Activated naive CD4-positive, alpha-beta T cell (primary cell): ENCODE data around the gene SOX18.
"Not testable (repeated sequence)": the region's sequence is repeated elsewhere in the genome, so short reads cannot be mapped to it uniquely, and the experiment has no call there.

Source experiments
- DNase-seq, 4 experiments: peaks; one replicate each; lab custom pipeline; 2025; lab: John Stamatoyannopoulos, UW

Gene SOX18

DNA sequence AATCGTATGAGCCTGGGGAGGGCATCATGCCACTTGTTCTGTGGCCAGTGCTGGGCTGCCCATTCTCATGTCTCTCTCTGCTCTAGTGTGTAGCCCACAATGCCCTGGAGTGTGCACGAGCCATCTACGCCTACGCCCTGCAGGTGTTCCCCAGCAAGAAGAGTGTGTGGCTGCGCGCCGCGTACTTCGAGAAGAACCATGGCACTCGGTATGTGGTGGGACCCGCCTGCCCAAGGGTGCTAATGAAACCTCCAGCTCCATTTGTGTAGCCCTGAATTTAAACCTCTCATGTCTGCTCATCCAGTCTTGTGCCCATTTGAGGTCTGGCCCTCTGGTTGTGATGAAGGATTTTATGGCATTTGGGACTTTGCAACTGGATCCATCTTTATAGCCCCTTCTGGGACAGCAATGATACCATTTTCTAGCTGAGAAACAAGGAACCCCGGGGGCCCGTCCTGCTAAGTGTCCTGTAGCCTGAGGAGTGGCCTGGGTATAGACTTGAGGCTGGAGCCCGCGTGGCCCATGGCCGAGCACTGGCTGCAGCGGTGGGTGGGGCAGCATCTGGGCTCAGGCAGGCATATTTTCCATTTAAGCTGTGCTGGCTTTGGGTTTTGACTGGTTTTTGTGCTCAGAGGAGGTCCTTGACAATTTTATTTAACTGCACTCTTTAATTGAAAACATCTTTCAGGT, 26.6 kb downstream of the SOX18 start:
- DNase-seq: no peak

DNA sequence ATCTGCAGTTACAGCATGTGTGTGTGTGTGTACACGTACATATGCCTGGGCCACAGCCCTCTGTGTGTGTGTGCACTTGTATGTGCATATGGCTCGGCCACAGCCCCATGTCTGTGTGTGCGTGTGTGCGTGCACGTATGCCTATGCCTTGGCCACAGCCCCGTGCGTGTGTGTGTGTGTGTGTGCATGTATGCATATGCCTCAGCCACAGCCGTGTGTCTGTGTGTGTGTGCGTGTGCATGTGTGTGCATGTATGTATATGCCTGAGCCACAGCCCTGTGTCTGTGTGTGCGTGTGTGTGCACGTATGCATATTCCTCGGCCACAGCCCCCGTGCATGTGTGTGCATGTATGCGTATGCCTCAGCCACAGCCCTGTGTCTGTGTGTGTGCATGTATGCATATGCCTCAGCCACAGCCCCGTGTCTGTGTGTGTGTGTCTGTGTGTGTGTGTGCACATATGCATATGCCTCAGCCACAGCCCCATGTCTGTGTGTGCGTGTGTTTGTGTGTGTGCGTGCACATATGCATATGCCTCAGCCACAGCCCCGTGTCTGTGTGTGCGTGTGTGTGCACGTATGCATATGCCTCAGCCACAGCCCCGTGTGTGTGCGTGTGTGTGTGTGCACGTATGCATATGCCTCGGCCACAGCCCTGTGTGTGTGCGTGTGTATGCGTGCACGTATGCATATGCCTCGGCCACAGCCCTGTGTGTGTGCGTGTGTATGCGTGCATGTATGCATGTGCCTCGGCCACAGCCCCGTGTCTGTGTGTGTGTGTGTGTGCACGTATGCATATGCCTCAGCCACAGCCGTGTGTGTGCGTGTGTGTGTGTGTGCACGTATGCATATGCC, 28.1 kb downstream of the SOX18 start:
- no peak for DNase-seq

DNA sequence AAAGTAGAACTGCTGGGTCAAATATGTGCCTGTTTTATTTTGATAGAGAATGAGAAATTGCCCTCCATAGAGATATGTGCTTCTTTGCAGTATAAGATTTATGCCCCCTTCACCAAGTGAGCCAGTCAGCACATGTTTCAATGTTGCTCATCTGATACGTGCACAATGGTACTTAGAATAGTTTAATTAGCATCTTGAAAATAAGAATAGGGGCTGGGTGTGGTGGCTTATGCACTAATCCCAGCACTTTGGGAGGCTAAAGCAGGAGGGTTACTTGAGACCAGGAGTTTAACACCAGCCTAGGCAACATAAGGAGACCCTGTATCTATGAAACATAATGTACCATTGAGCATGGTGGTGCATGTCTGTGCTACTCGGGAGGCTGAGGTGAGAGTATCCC, 33.8 kb downstream of the SOX18 start:
- DNase-seq: no peak

DNA sequence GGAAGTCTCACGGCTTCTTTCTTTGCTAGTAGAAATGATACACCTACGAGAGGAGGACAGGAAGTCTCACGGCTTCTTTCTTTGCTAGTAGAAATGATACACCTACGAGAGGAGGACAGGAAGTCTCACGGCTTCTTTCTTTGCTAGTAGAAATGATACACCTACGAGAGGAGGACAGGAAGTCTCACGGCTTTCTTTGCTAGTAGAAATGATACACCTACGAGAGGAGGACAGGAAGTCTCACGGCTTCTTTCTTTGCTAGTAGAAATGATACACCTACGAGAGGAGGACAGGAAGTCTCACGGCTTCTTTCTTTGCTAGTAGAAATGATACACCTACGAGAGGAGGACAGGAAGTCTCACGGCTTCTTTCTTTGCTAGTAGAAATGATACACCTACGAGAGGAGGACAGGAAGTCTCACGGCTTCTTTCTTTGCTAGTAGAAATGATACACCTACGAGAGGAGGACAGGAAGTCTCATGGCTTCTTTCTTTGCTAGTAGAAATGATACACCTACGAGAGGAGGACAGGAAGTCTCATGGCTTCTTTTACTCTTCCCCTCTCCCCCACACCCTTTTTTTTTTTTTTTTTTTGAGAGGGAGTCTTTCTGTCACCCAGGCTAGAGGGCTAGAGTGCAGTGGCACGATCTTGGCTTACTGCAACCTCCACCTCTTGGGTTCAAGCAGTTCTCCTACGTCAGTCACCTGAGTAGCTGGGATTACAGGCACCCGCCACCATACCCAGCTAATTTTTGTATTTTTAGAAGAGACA, 36.9 kb downstream of the SOX18 start:
- DNase-seq: not testable (repeated sequence)

DNA sequence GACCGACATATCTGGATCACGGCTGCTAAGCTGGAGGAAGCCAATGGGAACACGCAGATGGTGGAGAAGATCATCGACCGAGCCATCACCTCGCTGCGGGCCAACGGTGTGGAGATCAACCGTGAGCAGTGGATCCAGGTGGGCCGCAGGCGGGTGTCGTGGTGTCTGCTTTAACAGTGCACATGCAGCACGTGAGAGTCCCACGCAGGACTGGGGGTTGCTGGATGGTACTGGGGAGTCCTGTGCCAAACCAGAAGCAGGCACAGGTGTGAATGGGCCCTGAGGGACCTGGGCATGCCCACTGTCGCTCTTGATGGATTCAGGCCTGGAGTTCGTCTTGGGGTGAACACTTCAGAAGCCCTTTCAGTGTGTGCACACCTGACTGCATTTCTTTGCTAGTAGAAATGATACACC, 38.1 kb downstream of the SOX18 start:
- no peak for DNase-seq

DNA sequence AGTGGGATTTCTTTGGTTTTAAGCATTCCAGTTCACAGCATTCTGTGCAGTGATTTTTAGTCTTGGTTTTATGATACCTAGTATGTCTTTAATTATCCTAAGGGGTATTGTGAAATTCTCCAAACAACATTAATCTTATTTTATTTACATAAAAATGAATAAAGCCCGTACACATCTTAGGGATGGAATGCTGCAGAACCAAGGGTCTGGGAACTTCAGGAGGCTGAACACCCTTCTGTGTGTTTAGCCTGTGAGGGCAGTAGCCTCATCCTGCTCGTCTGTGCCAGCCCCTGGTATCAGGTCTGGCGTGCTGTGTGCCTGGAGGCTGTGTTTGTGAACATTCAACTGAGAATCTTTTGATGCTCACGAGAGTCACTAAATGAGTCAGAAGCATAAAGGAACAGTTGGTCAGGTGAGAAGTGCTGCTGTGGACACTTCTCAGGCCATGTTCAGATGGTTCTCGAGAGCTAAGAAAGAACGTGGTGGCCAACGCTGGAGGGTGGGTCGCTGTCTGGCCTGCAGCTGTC, 38.7 kb downstream of the SOX18 start:
- no peak for DNase-seq

DNA sequence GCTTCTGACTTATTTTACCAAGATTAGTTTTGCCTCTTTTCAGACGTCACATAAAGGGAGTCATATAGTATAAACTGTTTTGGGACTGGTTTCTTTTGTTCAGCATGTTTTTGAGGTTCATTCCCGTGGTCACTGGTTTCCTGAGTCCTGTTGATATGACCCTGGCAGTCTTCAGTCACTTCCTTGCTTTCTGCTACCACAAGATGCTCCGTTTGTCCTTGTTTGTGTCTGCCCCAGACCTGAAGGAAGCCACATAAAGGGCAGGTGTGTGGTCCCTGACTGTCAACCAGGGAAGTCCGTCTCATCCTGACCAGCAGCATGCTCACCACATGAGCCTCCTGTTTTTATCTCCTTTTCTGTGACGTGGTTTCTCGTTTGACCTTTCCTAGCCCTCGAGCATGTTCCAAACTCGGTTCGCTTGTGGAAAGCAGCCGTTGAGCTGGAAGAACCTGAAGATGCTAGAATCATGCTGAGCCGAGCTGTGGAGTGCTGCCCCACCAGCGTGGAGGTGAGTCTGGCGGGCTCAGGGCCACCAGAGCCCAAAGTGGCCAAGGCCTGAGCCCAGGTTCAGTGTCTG, 39.5 kb downstream of the SOX18 start:
- no peak for DNase-seq

DNA sequence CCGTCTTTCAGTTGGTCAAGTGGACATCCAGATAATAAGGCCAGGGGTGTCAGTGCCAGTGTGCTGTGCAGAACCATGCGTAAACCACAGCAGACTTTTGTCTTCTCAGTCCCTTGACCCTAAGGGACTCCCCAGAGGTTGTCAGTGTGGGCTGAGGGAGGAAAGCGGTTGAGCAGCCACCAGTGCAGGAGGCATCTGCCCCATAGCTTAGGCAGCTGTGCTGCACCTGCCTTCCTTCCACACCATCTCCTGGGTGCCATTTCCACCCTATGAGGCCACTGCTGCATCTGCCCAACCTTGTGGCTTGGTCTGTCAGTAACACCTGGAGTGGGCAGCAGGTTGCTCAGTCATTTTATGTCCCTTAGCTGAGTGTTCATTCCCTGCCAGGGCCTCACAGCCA, 42.5 kb downstream of the SOX18 start:
- DNase-seq: no peak

DNA sequence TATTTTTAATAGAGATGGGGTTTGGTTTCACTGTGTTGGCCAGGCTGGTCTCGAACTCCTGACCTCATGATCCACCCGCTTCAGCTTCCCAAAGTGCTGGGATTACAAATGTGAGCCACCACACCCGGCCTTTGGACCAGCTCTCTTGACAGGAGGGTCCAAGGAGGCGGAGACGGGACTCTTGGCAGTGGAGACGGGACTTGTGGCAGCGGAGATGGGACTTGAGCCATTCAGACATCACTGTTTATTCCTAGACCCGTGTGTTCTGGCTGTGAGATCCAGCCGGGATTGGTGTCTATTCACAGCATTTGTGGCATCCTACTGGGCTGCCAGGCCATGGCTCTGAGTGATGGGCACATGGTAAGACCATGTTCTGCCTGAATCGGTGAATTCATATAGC, 42.9 kb downstream of the SOX18 start:
- DNase-seq: no peak

DNA sequence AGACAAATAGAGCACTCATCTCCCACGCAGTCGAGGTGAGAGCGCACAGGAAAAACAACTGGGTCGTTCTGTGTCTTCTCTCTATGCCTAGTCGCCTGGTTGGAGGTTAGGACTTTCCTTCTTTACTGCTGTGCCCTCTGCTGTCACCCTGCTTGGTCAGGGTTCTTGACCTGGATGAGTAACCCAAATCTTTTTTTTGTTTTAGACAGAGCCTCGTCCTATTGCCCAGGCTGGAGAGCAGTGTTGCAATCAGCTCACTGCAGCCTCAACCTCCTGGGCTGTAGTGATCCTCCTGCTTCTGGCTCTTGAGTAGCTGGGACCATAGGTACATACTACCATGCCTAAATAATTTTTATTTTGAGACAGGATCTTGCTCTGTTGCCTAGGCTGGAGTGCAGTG, 44.0 kb downstream of the SOX18 start:
- no peak for DNase-seq

DNA sequence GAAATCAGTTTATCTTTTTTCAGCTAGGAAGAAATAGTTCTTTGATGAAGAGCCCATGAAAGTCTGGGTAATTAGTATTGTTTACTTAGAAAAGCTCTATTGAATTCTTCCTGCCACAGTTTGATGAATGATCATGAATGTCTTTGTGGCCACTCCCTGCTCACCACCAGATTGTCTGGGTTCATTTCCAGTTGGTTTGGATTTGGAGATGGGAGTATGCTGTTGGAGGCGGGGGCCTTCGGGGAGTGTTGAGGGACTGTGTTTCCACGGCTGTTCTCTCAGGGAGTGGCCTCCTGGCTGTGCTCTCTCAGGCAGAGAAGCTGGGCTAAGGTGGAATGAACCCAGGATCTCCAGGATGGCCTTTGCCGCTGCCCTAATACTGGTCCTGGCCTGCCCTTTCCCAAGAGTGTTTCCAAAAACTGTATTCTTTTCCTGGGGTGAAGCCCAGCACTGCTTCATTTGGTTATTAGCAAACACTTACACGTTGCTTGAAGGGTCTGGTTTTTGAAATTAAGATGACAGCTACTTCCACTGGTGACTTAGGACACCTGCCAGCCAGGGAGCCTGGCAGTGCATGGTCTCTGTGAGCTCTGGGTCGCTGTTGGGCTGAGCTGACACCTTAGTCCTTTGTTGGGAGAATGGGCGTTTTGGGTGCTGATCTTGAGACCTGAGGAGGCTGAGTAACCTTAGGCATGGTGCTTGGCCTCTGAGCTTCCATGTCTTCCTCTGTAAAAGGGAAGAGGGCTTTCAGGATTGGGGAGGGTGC, 45.3 kb downstream of the SOX18 start:
- DNase-seq: no peak

DNA sequence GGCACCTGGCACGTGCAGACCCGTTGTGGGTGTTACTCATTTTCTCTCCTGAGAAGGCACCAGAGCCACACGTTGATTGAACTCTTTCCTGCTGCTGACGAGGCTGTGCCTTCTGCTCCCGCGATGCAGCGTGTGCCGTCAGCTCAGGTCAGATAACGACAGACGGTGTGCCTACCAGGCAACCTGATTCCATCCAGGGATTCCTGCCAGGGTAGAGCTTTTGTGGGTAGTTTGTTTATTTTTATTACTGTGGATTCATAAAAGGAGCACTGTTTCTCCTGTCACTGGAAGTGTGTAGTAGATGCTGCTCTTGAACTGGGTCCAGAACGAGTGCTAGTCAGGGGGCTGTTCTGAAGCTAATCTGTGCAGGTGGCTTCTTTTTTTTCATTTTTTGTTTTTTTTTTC, 47.8 kb downstream of the SOX18 start:
- DNase-seq: no peak

DNA sequence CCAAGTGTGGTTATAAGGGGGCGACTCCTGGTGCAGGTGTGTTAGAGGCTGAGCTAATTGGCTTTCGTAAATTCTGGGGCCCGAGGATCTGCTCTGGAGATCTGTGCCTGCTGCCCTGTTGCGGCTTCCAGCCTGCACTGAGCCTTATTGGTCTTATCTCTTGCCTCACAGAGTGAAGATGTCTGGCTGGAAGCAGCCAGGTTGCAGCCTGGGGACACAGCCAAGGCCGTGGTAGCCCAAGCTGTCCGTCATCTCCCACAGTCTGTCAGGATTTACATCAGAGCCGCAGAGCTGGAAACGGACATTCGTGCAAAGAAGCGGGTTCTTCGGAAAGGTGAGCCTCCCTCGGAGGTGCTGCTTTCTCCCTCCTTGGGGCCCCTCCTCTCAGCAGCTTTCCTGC, 48.5 kb downstream of the SOX18 start:
- no peak for DNase-seq
